IMR-90 (cell line): ENCODE results near the gene ARHGEF26. TPM values are rescaled to one million over a fixed set of nuclear protein-coding genes. Genes with fewer than 3 reads are reported as not detected.

Source experiments
- ATAC-seq: fragments of 200-7000 bp; cut with Tn5 transposase; 2 replicates; pipeline ENCODE4 v1.9.1; 2020; ENCODE audit warnings: low read depth, mild to moderate bottlenecking, moderate library complexity
- BruUV-seq: library from RNA; stranded (reverse); fragments of 400-500 nt; replicated peaks from 2 replicates; lab custom pipeline; 2021; lab: Mats Ljungman, UMichigan
- CTCF ChIA-PET: fragments of 300-600 bp; formaldehyde crosslinking; extraction: SDS; loops from one replicate; lab custom pipeline; 2021; ENCODE audit warnings: antibody characterized with exemption; lab: Yijun Ruan, JAX
- POLR2A ChIA-PET: fragments of 300-600 bp; sonication (Branson Sonifier 250); formaldehyde crosslinking; loops from one replicate; lab custom pipeline; 2022; ENCODE audit warnings: antibody characterized with exemption; ENCODE audit not compliant: unreplicated experiment; lab: Charles Lee
- DNase-seq: peaks from one replicate; pipeline ENCODE4 v3.0.0; 2013
- H2AFZ ChIP-seq: replicated peaks from 2 replicates; pipeline ENCODE3; 2013; ENCODE audit warnings: low read length, mild to moderate bottlenecking; ENCODE audit not compliant: poor library complexity
- H2AK5ac ChIP-seq: 2 replicates; pipeline ENCODE4 v1.6.1; 2013; ENCODE audit warnings: low read depth, low read length, inconsistent platforms
- H2AK9ac ChIP-seq: replicated peaks from 2 replicates; pipeline ENCODE3; 2013; ENCODE audit warnings: mild to moderate bottlenecking, low read depth, low read length, moderate library complexity; ENCODE audit not compliant: poor library complexity
- H2BK120ac ChIP-seq: 2 replicates; pipeline ENCODE4 v1.6.1; 2013; ENCODE audit warnings: low read depth, low read length, inconsistent platforms
- H2BK15ac ChIP-seq: 3 replicates; pipeline ENCODE4 v1.6.1; 2013; ENCODE audit warnings: low read depth, low read length, inconsistent platforms
- H2BK20ac ChIP-seq: 2 replicates; pipeline ENCODE4 v1.6.1; 2013; ENCODE audit warnings: low read depth, mild to moderate bottlenecking, inconsistent platforms, low read length, moderate library complexity
- H2BK5ac ChIP-seq: 2 replicates; pipeline ENCODE4 v1.6.1; 2013; ENCODE audit warnings: mild to moderate bottlenecking, low read depth, low read length, inconsistent platforms; ENCODE audit not compliant: poor library complexity, severe bottlenecking
- H3K14ac ChIP-seq: replicated peaks from 2 replicates; pipeline ENCODE4 v1.6.1; 2013; ENCODE audit warnings: low read depth, low read length, inconsistent platforms
- H3K18ac ChIP-seq: 2 replicates; pipeline ENCODE4 v1.6.1; 2013; ENCODE audit warnings: low read depth, low read length, control low read depth
- H3K23ac ChIP-seq: 2 replicates; pipeline ENCODE4 v1.6.1; 2013; ENCODE audit warnings: low read depth, low read length, inconsistent platforms
- H3K27ac ChIP-seq: 2 replicates; pipeline ENCODE4 v1.5.1; 2013; ENCODE audit warnings: mild to moderate bottlenecking, control low read depth, low read length; ENCODE audit not compliant: insufficient read depth
- H3K27me3 ChIP-seq: 2 replicates; pipeline ENCODE4 v1.6.1; 2013; ENCODE audit warnings: low read length; ENCODE audit not compliant: control insufficient read depth, insufficient read depth
- H3K36me3 ChIP-seq: 2 replicates; pipeline ENCODE4 v1.6.1; 2013; ENCODE audit warnings: low read length, mixed read lengths; ENCODE audit not compliant: control insufficient read depth, insufficient read depth
- H3K4ac ChIP-seq: 2 replicates; pipeline ENCODE4 v1.6.1; 2013; ENCODE audit warnings: low read depth, low read length, inconsistent platforms
- H3K4me1 ChIP-seq: 2 replicates; pipeline ENCODE4 v1.6.1; 2013; ENCODE audit warnings: low read length, mixed read lengths; ENCODE audit not compliant: control insufficient read depth, insufficient read depth
- H3K4me2 ChIP-seq: 2 replicates; pipeline ENCODE4 v1.6.1; 2013; ENCODE audit warnings: low read depth, mild to moderate bottlenecking, control low read depth, low read length, moderate library complexity
- H3K4me3 ChIP-seq: 2 replicates; pipeline ENCODE4 v1.5.1; 2013; ENCODE audit warnings: low read depth, mild to moderate bottlenecking, control low read depth, low read length, moderate library complexity; ENCODE audit not compliant: insufficient read depth
- H3K56ac ChIP-seq: 2 replicates; pipeline ENCODE4 v1.6.1; 2013; ENCODE audit warnings: low read length, inconsistent platforms; ENCODE audit not compliant: insufficient read depth; ENCODE audit errors: extremely low read depth
- H3K79me1 ChIP-seq, 2 experiments: 2 replicates each; pipeline ENCODE4 v1.6.1; 2013; ENCODE audit warnings: low read length in 2 of 2, inconsistent platforms in 1 of 2, low read depth in 1 of 2
- H3K9ac ChIP-seq: 2 replicates; pipeline ENCODE4 v1.6.1; 2013; ENCODE audit warnings: low read depth, low read length, control low read depth
- H3K9me1 ChIP-seq: 2 replicates; pipeline ENCODE4 v1.6.1; 2013; ENCODE audit warnings: low read length, inconsistent platforms; ENCODE audit not compliant: insufficient read depth
- H3K9me3 ChIP-seq: 2 replicates; pipeline ENCODE4 v1.6.1; 2013; ENCODE audit warnings: low read length; ENCODE audit not compliant: control insufficient read depth, insufficient read depth
- H4K20me1 ChIP-seq: 2 replicates; pipeline ENCODE4 v1.6.1; 2013; ENCODE audit warnings: low read length, inconsistent platforms; ENCODE audit not compliant: insufficient read depth
- H4K5ac ChIP-seq: 2 replicates; pipeline ENCODE4 v1.6.1; 2013; ENCODE audit warnings: mild to moderate bottlenecking, low read depth, low read length, control low read depth
- H4K8ac ChIP-seq, 2 experiments: 2 replicates each; pipeline ENCODE4 v1.6.1; 2013; ENCODE audit warnings: low read depth in 2 of 2, low read length in 2 of 2, control low read depth in 1 of 2, inconsistent platforms in 1 of 2
- H4K91ac ChIP-seq: 2 replicates; pipeline ENCODE4 v1.6.1; 2013; ENCODE audit warnings: low read depth, low read length, inconsistent platforms; ENCODE audit not compliant: insufficient read depth
- CTCF ChIP-seq: conservative IDR thresholded peaks from 2 replicates; pipeline ENCODE4 v1.5.1; 2012; ENCODE audit warnings: mild to moderate bottlenecking, low read depth, low read length, improper control_type of control experiment
- ELK1 ChIP-seq: fragments of 150-350 bp; IDR thresholded peaks from 2 replicates; pipeline ENCODE4 v1.6.1; 2016; ENCODE audit warnings: low read depth, mild to moderate bottlenecking, low read length, moderate library complexity, borderline replicate concordance
- MXI1 ChIP-seq: IDR thresholded peaks from 2 replicates; pipeline ENCODE4 v1.6.1; 2012; ENCODE audit warnings: low read depth, mild to moderate bottlenecking, low read length, moderate library complexity, borderline replicate concordance
- WGBS, 2 experiments: methylation state at CpG; one replicate each; pipeline versions ENCODE4 v1.1.5 to v1.1.7; 2013; ENCODE audit warnings: missing lambda C conversion rate in 2 of 2; ENCODE audit not compliant: insufficient read length in 1 of 2; ENCODE audit errors: extremely low coverage in 2 of 2; 5-methylcytosine and 5-hydroxymethylcytosine counted together
- dilution Hi-C: fragments of 300-500 bp; cut with HindIII; formaldehyde crosslinking; loops from one replicate; pipeline ENCODE4 v1.14.3; 2018; ENCODE audit warnings: low sequenced_read_pairs; ENCODE audit not compliant: unreplicated experiment
- in situ Hi-C: fragments of 300-500 bp; cut with MboI; formaldehyde crosslinking; loops from 3 replicates; pipeline ENCODE4 v1.14.3; 2019; ENCODE audit warnings: low sequenced_read_pairs, inconsistent platforms, mixed read lengths
- intact Hi-C: fragments of 100-400 bp; cut with micrococcal nuclease; formaldehyde crosslinking; loops from 2 replicates; pipeline ENCODE4 v1.10.0; 2022
- polyA plus RNA-seq, 3 experiments: library from polyadenylated mRNA; depleted of rRNA; stranded (reverse); fragments of >200 nt; gene quantifications; 2 replicates each; pipeline ENCODE4 v1.2.3, GENCODE V29; 2012; ENCODE audit warnings: low replicate concordance in 1 of 3
- total RNA-seq: library from RNA; depleted of rRNA; stranded (reverse); fragments of >200 nt; gene quantifications from 2 replicates; pipeline ENCODE4 v1.2.3, GENCODE V29; 2012

ARHGEF26 gene
- total and polyA plus RNA-seq, 2 of the 4 experiments (the other 2 are of a cell fraction), result 2.0 to 2.3 TPM

GRCh38 chr3:154168998-154169795 lies 48.0 kb downstream of the ARHGEF26 start:
- Histone ChIP-seq H3K4ac (no peak overlapping the region), H3K27ac (no peak overlapping the region), H3K9me1 (no peaks in the 10 kb centered on the region; the same call in 1 of the 2 replicates), H3K27me3 (no peaks in the 10 kb centered on the region), H3K56ac (no peak overlapping the region), H4K5ac (no peak overlapping the region), H3K9ac (no peak overlapping the region), H2AK5ac (no peak overlapping the region), H2BK20ac (no peak overlapping the region), H2AK9ac (no peak overlapping the region), H3K36me3 (no peaks in the 10 kb centered on the region), H2BK120ac (no peak overlapping the region), H4K91ac (no peak overlapping the region), H3K14ac (no peak overlapping the region), H3K18ac (no peak overlapping the region), H2BK15ac (no peak overlapping the region), H3K23ac (no peak overlapping the region), H3K4me3 (no peak overlapping the region), H4K8ac (no peak overlapping the region), H3K79me1 (no peaks in the 10 kb centered on the region), H2AFZ (no peak overlapping the region), H3K4me2 (no peak overlapping the region), H3K9me3 (no peaks in the 10 kb centered on the region), H3K4me1 (no peaks in the 10 kb centered on the region), H2BK5ac (no peak overlapping the region), H4K20me1 (no peaks in the 10 kb centered on the region)
- ATAC-seq, result no peak
- dilution Hi-C loops (no loop called here), in situ Hi-C loops (no loop called here), intact Hi-C loops (no loop called here)
- no TSS peak for BruUV-seq
- whole genome bisulfite sequencing, 2 experiments, result no CpG with 5 or more reads among the region's 9 CpGs
- TF ChIP-seq CTCF (no peak), MXI1 (no peak), ELK1 (no peak)
- POLR2A ChIA-PET, result no interaction called here
- CTCF ChIA-PET, result no interaction called here
- DNase-seq, result no peak
